Motor neuron (in vitro differentiated cells): ENCODE measurements around the gene SAMD4A. TPM values are rescaled to one million over a fixed set of nuclear protein-coding genes. Genes with fewer than 3 reads are reported as not detected.

Experiments used
- ATAC-seq, 8 experiments: fragments of 200-7000 bp; cut with Tn5 transposase; replicated peaks in 6 of 8; 2 replicates each; pipeline ENCODE4 v1.8.0; 2021; ENCODE audit warnings: mild to moderate bottlenecking in 8 of 8, moderate library complexity in 8 of 8
- H3K27ac ChIP-seq, 2 donors: fragments of 250-450 bp; sonication (Bioruptor Pico); 2 replicates each; pipeline ENCODE4 v1.9.0; 2021; ENCODE audit warnings: antibody characterized with exemption in 2 of 2, mild to moderate bottlenecking in 2 of 2, moderate library complexity in 1 of 2
- H3K4me1 ChIP-seq, 2 donors: fragments of 250-450 bp; sonication (Bioruptor Pico); replicated peaks in 1 of 2; 2 replicates each; pipeline ENCODE4 v1.6.1; 2021; ENCODE audit warnings: antibody characterized with exemption in 2 of 2, mild to moderate bottlenecking in 2 of 2, moderate library complexity in 1 of 2
- H3K4me3 ChIP-seq, 5 donors: fragments of 250-450 bp; sonication (Bioruptor Pico); 2 replicates each; pipeline ENCODE4 v1.9.0; 2021; ENCODE audit warnings: antibody characterized with exemption in 5 of 5, mild to moderate bottlenecking in 5 of 5, moderate library complexity in 4 of 5
- WGBS, 10 experiments: fragments of 450-650 bp; shearing (Covaris generic); methylation state at CpG; one replicate each; pipeline ENCODE4 v1.0.0; 2022; 5-methylcytosine and 5-hydroxymethylcytosine counted together
- in situ Hi-C, 9 experiments: fragments of 400-800 bp; cut with MboI; loops; one replicate each; pipeline ENCODE4 v1.15.0; 2021; ENCODE audit warnings: low sequenced_read_pairs in 9 of 9, low pct_unique_long_range_greater_than_20kb in 2 of 9; ENCODE audit not compliant: unreplicated experiment in 9 of 9
- total RNA-seq, 8 experiments: library from RNA; unstranded; fragments of 300-600 nt; gene quantifications; 2 replicates each; pipeline versions ENCODE4 v1.2.3 to v1.2.4, GENCODE V29; 2022

Gene SAMD4A
- total RNA-seq, 8 experiments from 2014 or later: 2.1 to 38.6 (median 9.9) TPM

- Histone ChIP-seq H3K4me3 (no peak overlapping the region), H3K4me1 (peaks cover 8 to 20% of the 10 kb centered on the region in 2 donors), H3K27ac (no peak overlapping the region)
- 60 to 100% (median 90%) methylated on average over 1 to 8 of the region's 9 CpGs; no CpG with 5 or more reads in 2 of the 10 experiments for WGBS, 10 experiments
- ATAC-seq: no peak
- in situ Hi-C loops: no loop called here
Observed at GRCh38 chr14:54728700-54729527, 162.0 kb downstream of the SAMD4A start.

- in situ Hi-C loops: no loop called here
- H3K4me3 ChIP-seq: no peak overlapping the region
- 0 to 84% (median 41%) methylated on average over 1 to 5 of the region's 6 CpGs; no CpG with 5 or more reads in 1 of the 10 experiments for WGBS, 10 experiments
- H3K4me1 ChIP-seq: peaks cover 8 to 20% of the 10 kb centered on the region in 2 donors
- peak in 7 of 8 experiments; percentile 54 to 89 (median 83) for ATAC-seq
- H3K27ac ChIP-seq: no peak overlapping the region
Observed at GRCh38 chr14:54730156-54730961, 163.4 kb downstream of the SAMD4A start.

DNA sequence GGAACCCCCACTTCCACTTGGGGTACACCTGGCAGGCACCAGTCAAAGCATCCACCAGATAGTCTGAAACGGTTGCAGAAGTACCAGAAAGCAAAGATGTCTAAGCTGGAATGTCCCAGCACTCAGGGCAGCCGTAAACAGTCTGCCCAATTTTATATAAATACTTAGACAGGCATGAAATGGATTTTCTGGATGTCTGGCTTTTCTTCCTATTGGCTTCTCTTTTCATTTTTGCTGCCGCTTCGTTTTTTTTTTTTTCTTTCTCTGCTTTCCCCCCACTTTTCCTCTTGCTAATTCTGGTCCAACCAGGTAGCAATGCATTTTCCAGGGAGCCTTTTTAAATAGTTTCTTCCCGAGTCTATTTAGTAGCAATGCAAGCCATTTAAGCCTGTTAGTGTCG is 168.0 kb downstream of the SAMD4A start:
- H3K4me3 ChIP-seq: no peak overlapping the region
- no peak overlapping the region for H3K27ac ChIP-seq
- 72 to 100% (median 88%) methylated on average over 1 to 6 of the region's 6 CpGs for WGBS, 10 experiments
- no peak for ATAC-seq
- in situ Hi-C loops: no loop called here
- H3K4me1 ChIP-seq: peaks cover 4 to 6% of the 10 kb centered on the region in 2 donors

DNA sequence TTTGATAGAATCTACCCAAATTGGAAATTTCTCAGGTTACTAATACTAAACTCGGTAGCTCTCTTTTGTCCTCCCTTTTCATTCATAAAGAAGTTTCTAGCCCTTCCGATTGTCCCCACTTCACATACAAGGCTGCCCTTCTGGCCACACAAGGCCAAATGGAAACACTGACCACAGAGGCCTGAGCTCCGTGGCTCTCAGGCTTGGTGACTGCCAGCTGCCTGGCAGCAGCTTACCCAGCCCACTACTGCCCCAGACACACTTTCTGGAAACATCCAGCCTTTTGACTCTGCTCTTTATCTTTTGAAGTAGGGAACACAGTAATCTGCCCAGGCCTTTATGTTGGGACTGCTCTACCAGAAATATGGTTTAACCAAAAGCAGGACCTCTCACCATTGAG is 168.5 kb downstream of the SAMD4A start:
- peaks cover 0 to 3% of the 10 kb centered on the region in 2 donors for H3K4me1 ChIP-seq
- H3K27ac ChIP-seq: no peak overlapping the region
- ATAC-seq: no peak
- in situ Hi-C loops: no loop called here
- H3K4me3 ChIP-seq: no peak overlapping the region
- WGBS, 10 experiments: 61 to 100% (median 84%) methylated on average over 1 to 3 of the region's 3 CpGs; no CpG with 5 or more reads in 1 of the 10 experiments

GRCh38 chr14:54737132-54737711 is 170.3 kb downstream of the SAMD4A start:
- H3K4me1 ChIP-seq: no peaks in the 10 kb centered on the region
- peak in 3 of 8 experiments; percentile 46 to 93 (median 47) for ATAC-seq
- in situ Hi-C loops: no loop called here
- 40 to 72% (median 62%) methylated on average over 1 to 3 of the region's 5 CpGs; no CpG with 5 or more reads in 2 of the 10 experiments for WGBS, 10 experiments
- H3K27ac ChIP-seq: no peak overlapping the region
- H3K4me3 ChIP-seq: no peak overlapping the region

DNA sequence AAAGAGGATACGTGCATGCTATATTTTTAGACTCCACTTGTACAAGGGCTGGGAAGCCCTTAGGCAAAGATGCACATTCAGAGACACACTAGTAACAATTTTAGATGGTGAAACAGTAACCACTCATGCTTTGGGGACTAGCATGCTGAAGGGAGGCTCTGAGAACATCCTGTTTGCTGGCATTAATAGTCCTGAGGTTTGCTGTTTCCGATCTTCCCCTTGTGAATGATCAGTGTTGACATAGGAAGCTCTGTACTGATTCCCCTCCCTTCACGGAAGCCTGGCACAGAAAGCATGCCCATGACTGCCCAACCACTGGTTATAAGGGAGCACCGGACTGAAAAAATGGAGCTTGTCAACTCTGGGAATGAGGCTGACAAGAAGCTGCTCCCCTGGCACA is 171.1 kb downstream of the SAMD4A start:
- 25 to 100% (median 82%) methylated on average over 1 to 4 of the region's 4 CpGs; no CpG with 5 or more reads in 4 of the 10 experiments for WGBS, 10 experiments
- Histone ChIP-seq H3K4me3 (no peak overlapping the region), H3K4me1 (no peaks in the 10 kb centered on the region), H3K27ac (no peak overlapping the region)
- ATAC-seq: peak in 2 of 8 experiments; percentile 9 to 36
- in situ Hi-C loops: no loop called here

- no peak overlapping the region for H3K27ac ChIP-seq
- 50 to 100% (median 89%) methylated on average over 1 to 7 of the region's 7 CpGs; no CpG with 5 or more reads in 3 of the 10 experiments for WGBS, 10 experiments
- H3K4me1 ChIP-seq: no peaks in the 10 kb centered on the region
- H3K4me3 ChIP-seq: no peak overlapping the region
- peak in 3 of 8 experiments; percentile 38 to 95 (median 44) for ATAC-seq
- in situ Hi-C loops: no loop called here
Observed at GRCh38 chr14:54739514-54739913, 172.6 kb downstream of the SAMD4A start.

DNA sequence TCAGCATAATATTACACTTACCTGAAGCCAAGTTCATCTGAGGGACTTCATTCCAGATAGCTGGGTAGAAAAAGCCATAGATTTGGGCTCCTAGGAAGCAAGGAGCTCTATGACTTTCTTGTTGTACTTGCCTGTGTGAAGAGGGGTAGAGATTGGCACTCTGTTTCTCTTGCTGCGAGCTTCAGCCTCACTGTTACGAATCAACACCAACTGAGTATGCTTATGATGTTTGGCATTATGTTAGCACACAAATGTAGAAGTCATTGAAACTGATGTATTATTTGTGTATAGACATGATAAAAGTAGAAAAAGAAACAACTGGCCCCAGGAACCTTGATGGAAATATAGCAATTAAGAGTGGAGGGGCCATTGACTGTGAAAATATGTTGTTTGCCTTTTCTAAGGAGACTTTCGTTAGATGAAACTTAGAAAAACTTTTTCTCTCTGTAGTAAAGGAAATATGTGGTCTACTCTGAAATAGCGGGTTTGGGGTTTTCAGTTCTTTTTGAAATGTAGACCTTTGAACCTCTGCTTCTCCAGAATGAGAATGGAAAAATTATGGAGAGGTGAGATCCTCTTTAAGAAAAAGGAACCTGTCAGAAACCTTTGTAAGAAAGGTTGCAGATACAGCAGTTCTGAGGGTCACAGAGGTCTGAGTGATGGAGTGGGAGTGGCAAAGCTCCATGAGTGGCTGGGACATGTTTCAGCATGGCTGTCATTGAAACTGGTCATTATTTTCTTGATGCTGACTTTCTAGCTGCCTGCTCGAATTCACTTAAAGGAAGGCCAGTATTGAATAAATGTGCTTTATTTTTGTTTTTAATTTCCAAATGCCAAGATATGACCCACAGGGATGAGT is 175.8 kb downstream of the SAMD4A start:
- ATAC-seq: no peak
- Histone ChIP-seq H3K4me3 (no peak overlapping the region), H3K4me1 (no peaks in the 10 kb centered on the region), H3K27ac (no peak overlapping the region)
- 65 to 100% (median 90%) methylated on average over 3 to 5 of the region's 5 CpGs for WGBS, 10 experiments
- in situ Hi-C loops: no loop called here

GRCh38 chr14:54743382-54743781 is 176.5 kb downstream of the SAMD4A start:
- no peak for ATAC-seq
- in situ Hi-C loops: no loop called here
- no peak overlapping the region for H3K27ac ChIP-seq
- H3K4me1 ChIP-seq: no peaks in the 10 kb centered on the region
- H3K4me3 ChIP-seq: no peak overlapping the region
- 17 to 80% (median 63%) methylated on average over 1 to 5 of the region's 5 CpGs; no CpG with 5 or more reads in 2 of the 10 experiments for WGBS, 10 experiments

DNA sequence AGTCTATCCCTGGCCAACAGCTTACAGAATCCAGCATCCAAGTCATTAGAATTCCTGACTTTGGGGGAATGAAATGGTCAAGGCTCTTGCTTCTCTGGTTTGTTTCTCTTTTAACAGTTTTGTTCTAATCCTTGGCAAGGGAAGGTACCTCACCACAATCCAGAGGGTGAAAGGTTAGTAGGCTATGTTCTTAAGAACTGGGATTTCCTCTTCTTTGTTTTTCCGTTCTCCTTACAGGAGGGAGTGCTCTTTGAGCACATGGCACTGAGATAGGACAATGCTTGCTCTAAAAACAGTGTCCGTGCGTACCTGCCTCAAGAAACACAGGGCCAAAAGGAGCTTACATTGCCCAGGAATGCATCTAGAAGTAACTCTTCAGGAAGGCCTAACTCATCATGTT is 179.1 kb downstream of the SAMD4A start:
- 85 to 100% (median 95%) methylated on average over 2 to 3 of the region's 3 CpGs; no CpG with 5 or more reads in 1 of the 10 experiments for WGBS, 10 experiments
- H3K27ac ChIP-seq: no peak overlapping the region
- H3K4me3 ChIP-seq: no peak overlapping the region
- no peak for ATAC-seq
- in situ Hi-C loops: no loop called here
- H3K4me1 ChIP-seq: no peaks in the 10 kb centered on the region

GRCh38 chr14:54747616-54748015 is 180.7 kb downstream of the SAMD4A start:
- in situ Hi-C loops: no loop called here
- H3K4me3 ChIP-seq: no peak overlapping the region
- no peak for ATAC-seq
- H3K4me1 ChIP-seq: no peaks in the 10 kb centered on the region
- H3K27ac ChIP-seq: no peak overlapping the region
- WGBS, 10 experiments: 80 to 100% (median 80%) methylated on average over 1 of the region's 1 CpG; no CpG with 5 or more reads in 5 of the 10 experiments

DNA sequence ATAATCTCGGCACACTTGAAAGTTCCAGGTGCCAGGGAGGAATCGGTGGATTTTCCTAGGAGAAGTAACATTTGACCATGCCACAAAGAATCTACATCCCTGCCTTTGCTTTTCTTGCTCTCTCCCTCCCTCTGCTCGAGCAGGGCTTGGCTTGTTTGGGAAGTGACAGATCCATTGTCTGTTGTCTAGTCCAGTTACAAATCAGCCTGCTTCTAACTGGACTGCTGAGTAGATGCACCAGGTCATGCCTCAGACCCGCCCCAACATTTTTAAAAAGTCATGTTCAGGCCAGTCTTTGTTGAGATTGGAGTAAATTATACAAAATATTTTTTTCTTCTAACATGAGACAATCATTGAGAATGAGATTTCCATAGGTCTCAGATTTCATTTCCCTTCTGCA is 182.3 kb downstream of the SAMD4A start:
- H3K4me3 ChIP-seq: no peak overlapping the region
- ATAC-seq: peak in 2 of 8 experiments; percentile 38 to 95

More for the DNA sequence above, 182.3 kb downstream of the SAMD4A start:
- Histone ChIP-seq H3K4me1 (no peaks in the 10 kb centered on the region), H3K27ac (no peak overlapping the region)
- WGBS, 10 experiments: 17 to 100% (median 84%) methylated on average over 1 to 4 of the region's 4 CpGs; no CpG with 5 or more reads in 3 of the 10 experiments
- in situ Hi-C loops: no loop called here
